WERI-Rb-1 (cell line): ENCODE results near the gene RTEL1.
"Not testable (repeated sequence)": the region's sequence is repeated elsewhere in the genome, so short reads cannot be mapped to it uniquely, and the experiment has no call there.

Source experiments
- DNase-seq: peaks from one replicate; pipeline ENCODE4 v3.0.0-alpha.2; 2020
- H3K27ac ChIP-seq: fragments of 250-450 bp; sonication (Bioruptor Pico); 2 replicates; pipeline ENCODE4 v1.5.1; 2020; ENCODE audit warnings: mild to moderate bottlenecking, moderate library complexity
- H3K27me3 ChIP-seq: fragments of 250-450 bp; sonication (Bioruptor Pico); 2 replicates; pipeline ENCODE4 v1.5.1; 2021; ENCODE audit warnings: mild to moderate bottlenecking, low read depth, moderate library complexity; ENCODE audit not compliant: insufficient read depth, severe bottlenecking
- H3K36me3 ChIP-seq: fragments of 250-450 bp; sonication (Bioruptor Pico); 2 replicates; pipeline ENCODE4 v1.5.1; 2020; ENCODE audit warnings: mild to moderate bottlenecking, moderate library complexity
- H3K4me3 ChIP-seq: 2 replicates; pipeline ENCODE4 v1.5.1; 2011; ENCODE audit warnings: low read depth, mild to moderate bottlenecking, control low read depth, low read length
- H3K9me3 ChIP-seq: fragments of 250-450 bp; sonication (Bioruptor Pico); 2 replicates; pipeline ENCODE4 v1.5.1; 2021; ENCODE audit warnings: mild to moderate bottlenecking, moderate library complexity; ENCODE audit not compliant: severe bottlenecking
- CTCF ChIP-seq: IDR thresholded peaks from 2 replicates; pipeline ENCODE4 v1.5.1; 2011; ENCODE audit warnings: low read depth, mild to moderate bottlenecking, control low read depth, inconsistent platforms, low read length

Gene RTEL1

GRCh38 chr20:63718996-63719395 is 60.9 kb downstream of the RTEL1 start:
- no peak for DNase-seq
- no peaks in the 10 kb centered on the region for H3K27me3 ChIP-seq
- H3K27ac ChIP-seq, result no peak overlapping the region
- no peak for TF ChIP-seq CTCF
- no peak overlapping the region for H3K4me3 ChIP-seq
- H3K9me3 ChIP-seq, result no peaks in the 10 kb centered on the region
- H3K36me3 ChIP-seq, result peaks cover 51% of the 10 kb centered on the region

- H3K27me3 ChIP-seq, H3K9me3 ChIP-seq, H3K27ac ChIP-seq, H3K4me3 ChIP-seq, DNase-seq: not testable (repeated sequence)
- peaks cover 47% of the 10 kb centered on the region for H3K36me3 ChIP-seq
These were observed 65.0 kb downstream of the RTEL1 start for GRCh38 chr20:63722967-63723622.

- H3K27me3 ChIP-seq, H3K9me3 ChIP-seq, DNase-seq, H3K4me3 ChIP-seq, H3K27ac ChIP-seq: not testable (repeated sequence)
- H3K36me3 ChIP-seq, result peaks cover 32% of the 10 kb centered on the region
These were observed 72.1 kb downstream of the RTEL1 start for GRCh38 chr20:63730189-63730733.

GRCh38 chr20:63731410-63731809 is 73.3 kb downstream of the RTEL1 start:
- Histone ChIP-seq H3K4me3 (no peak overlapping the region), H3K27me3 (no peaks in the 10 kb centered on the region), H3K9me3 (no peaks in the 10 kb centered on the region), H3K36me3 (peaks cover 38% of the 10 kb centered on the region), H3K27ac (no peak overlapping the region)
- no peak for DNase-seq
- TF ChIP-seq CTCF, result no peak

DNA sequence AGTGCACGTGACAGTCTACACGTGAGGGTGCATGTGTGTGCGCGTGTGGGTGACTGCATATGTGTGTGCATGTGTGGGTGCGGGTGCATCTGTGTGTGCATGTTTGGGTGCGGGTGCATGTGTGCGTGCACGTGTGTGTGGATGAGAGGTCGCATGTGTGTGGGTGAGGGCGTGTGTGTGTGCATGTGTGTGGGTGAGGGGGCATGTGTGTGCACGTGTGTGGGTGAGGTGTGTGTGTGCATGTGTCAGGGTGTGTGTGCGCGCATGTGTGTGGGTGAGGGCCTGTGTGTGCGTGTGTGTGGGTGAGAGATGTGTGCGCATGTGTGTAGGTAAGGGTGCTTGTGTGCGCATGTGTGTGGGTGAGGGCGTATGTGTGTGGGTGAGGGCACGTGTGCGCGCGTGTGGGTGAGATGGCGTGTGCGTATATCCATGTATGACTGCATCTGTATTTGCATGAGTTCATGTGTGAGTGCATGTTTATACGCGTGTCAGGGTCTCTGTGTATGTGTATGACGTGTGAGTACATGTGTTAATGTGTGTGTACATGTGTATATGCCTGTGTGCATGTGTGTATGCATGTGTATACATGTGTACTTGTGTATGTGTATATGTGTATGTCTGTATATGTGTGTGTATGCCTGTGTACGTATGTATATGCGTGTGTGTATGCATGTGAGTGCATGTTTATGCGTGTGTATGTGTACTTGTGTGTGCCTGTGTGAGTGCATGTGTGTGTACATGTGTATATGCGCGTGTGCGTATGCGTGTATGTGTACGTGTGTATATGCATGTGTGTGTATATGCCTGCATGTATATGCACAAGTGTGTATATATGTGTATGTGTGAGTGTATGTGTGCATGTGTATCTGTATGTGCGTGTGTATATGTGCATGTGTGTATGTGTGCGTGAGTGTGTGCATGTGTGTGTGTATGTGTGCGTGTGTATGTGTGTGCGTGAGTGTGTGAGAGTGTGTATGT is 74.3 kb downstream of the RTEL1 start:
- no peak for DNase-seq
- H3K36me3 ChIP-seq, result peaks cover 42% of the 10 kb centered on the region
- no peaks in the 10 kb centered on the region for H3K9me3 ChIP-seq
- no peak for TF ChIP-seq CTCF
- no peak overlapping the region for H3K27ac ChIP-seq
- no peaks in the 10 kb centered on the region for H3K27me3 ChIP-seq
- H3K4me3 ChIP-seq, result no peak overlapping the region

- H3K9me3 ChIP-seq, result no peaks in the 10 kb centered on the region
- TF ChIP-seq CTCF, result no peak
- no peaks in the 10 kb centered on the region for H3K27me3 ChIP-seq
- no peak overlapping the region for H3K4me3 ChIP-seq
- H3K27ac ChIP-seq, result no peak overlapping the region
- no peak for DNase-seq
- peaks cover 42% of the 10 kb centered on the region for H3K36me3 ChIP-seq
These were observed 75.0 kb downstream of the RTEL1 start for GRCh38 chr20:63733117-63733516.
